ENCODE data around the gene MTG1. TPM values are rescaled to one million over a fixed set of nuclear protein-coding genes. Genes with fewer than 3 reads are reported as not detected.
A peak's percentile ranks its signal among the peaks of the same experiment; 100 is the strongest.

The MTG1 gene
- 35.3 and 40.5 TPM in 2 replicates for total RNA-seq

GRCh38 chr10:133394064-133394663, at the start of gene MTG1:
TSS of gene MTG1 (plus strand) at chr10:133394157. CDS start at chr10:133394221, 64 bp downstream.

GRCh38 chr10:133357285-133358161, 36.4 kb upstream of the MTG1 start, which contains the start of gene FUOM:
TSS of gene FUOM (minus strand) at chr10:133358019. CDS start at chr10:133358007, 12 bp downstream.

GRCh38 chr10:133373174-133374090, 20.5 kb upstream of the MTG1 start, which contains the start of gene ECHS1:
TSS of gene ECHS1 (minus strand) at chr10:133373354. CDS start at chr10:133373333, 21 bp downstream.

GRCh38 chr10:133379152-133379800, 14.7 kb upstream of the MTG1 start, which contains the start of gene PAOX:
TSS of gene PAOX (plus strand) at chr10:133379262. CDS start at chr10:133379317, 55 bp downstream.

DNA sequence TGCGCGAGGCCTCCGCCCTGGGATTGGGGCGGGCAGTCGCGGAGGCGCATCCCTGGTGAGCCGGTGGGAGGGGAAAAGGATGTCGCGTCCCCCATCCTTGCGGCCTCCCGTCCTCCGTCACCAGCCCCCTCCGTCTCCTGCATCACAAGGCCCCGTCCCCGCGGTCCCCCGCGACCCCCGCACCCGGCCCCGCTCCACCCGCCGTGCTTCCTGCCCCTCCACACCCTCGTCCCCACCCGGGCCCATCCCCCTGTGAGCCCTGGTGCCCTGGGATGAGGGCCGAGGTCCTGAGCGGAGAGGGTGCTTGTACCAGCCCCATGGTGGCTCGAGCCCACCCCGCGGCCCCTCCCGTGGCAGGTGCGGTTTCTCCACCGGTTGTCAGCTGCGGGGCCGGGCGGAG, 30.6 kb downstream of the MTG1 start, which contains the start of gene SPRN:
Gene SPRN (minus strand): TSS at position 25 of the 400 bp plus-strand sequence. CDS start 944 bp downstream, outside the sequence.

GRCh38 chr10:133453516-133454203, 59.7 kb downstream of the MTG1 start, which contains the start of gene SCART1:
TSS of gene SCART1 (plus strand) at chr10:133453945. CDS start at chr10:133453998, 53 bp downstream.

Small RNA genes within 50 kb of the gene (small RNA-seq; reads per million reads assigned to genes)
- gene AL360181.4: not detected
- not detected for gene BANF1P2
- 0.32 reads per million, percentile 11 among the genes with 10 or more reads in this experiment for gene MIR3944

Other genes with a start within 250 kb of the MTG1 start
- not detected in 2 replicates for gene KNDC1, start 233.9 kb upstream of the MTG1 start, total RNA-seq
- not detected in 2 replicates for gene UTF1, start 163.9 kb upstream of the MTG1 start, total RNA-seq
- gene VENTX, start 156.3 kb upstream of the MTG1 start, total RNA-seq: not detected in 2 replicates
- gene ADAM8, start 117.3 kb upstream of the MTG1 start, total RNA-seq: 0.33 and 0.57 TPM in 2 replicates
- gene TUBGCP2, start 85.3 kb upstream of the MTG1 start, total RNA-seq: 51.9 and 62.6 TPM in 2 replicates
- gene ZNF511, start 85.2 kb upstream of the MTG1 start, total RNA-seq: 26.1 and 31.9 TPM in 2 replicates
- not detected in 2 replicates for gene CALY, start 57.3 kb upstream of the MTG1 start, total RNA-seq
- gene PRAP1, start 46.8 kb upstream of the MTG1 start, total RNA-seq: not detected in 2 replicates
- 22.4 and 28.4 TPM in 2 replicates for gene FUOM, start 36.1 kb upstream of the MTG1 start, total RNA-seq
- gene ECHS1, start 20.8 kb upstream of the MTG1 start, total RNA-seq: 79.3 and 83.0 TPM in 2 replicates
- 4.8 and 5.9 TPM in 2 replicates for gene PAOX, start 14.9 kb upstream of the MTG1 start, total RNA-seq
- gene SPRN, start 30.5 kb downstream of the MTG1 start, total RNA-seq: not detected in 2 replicates
- gene SCART1, start 59.8 kb downstream of the MTG1 start, total RNA-seq: 1.3 and 1.6 TPM in 2 replicates
- gene CYP2E1, start 133.2 kb downstream of the MTG1 start, total RNA-seq: 0.76 and 1.3 TPM in 2 replicates
- 0.33 TPM in 1 of 2 replicates, not detected in the other for gene SYCE1, start 171.4 kb downstream of the MTG1 start, total RNA-seq
- not detected in 2 replicates for gene FRG2B, start 232.6 kb downstream of the MTG1 start, total RNA-seq